Suprapubic skin (tissue), 4 donors: ENCODE results near the gene REPIN1. TPM values are rescaled to one million over a fixed set of nuclear protein-coding genes. Genes with fewer than 3 reads are reported as not detected.
A peak's percentile ranks its signal among the peaks of the same experiment; 100 is the strongest.

ENCODE experiments used
- DNase-seq, 2 donors: peaks; one replicate each; pipeline ENCODE4 v3.0.0-alpha.2; 2019; ENCODE audit warnings: low spot score in 2 of 2
- H3K27ac ChIP-seq: fragments of 200-600 bp; sonication (generic); one replicate; pipeline ENCODE4 v1.5.1; 2019
- H3K27me3 ChIP-seq: fragments of 200-600 bp; sonication (generic); one replicate; pipeline ENCODE4 v1.5.1; 2019
- H3K36me3 ChIP-seq: fragments of 200-600 bp; sonication (generic); one replicate; pipeline ENCODE4 v1.5.1; 2019
- H3K4me1 ChIP-seq: fragments of 200-600 bp; sonication (generic); one replicate; pipeline ENCODE4 v1.5.1; 2019
- H3K4me3 ChIP-seq: fragments of 200-600 bp; sonication (generic); one replicate; pipeline ENCODE4 v1.5.1; 2019; ENCODE audit warnings: mild to moderate bottlenecking
- H3K9me3 ChIP-seq: fragments of 200-600 bp; sonication (generic); one replicate; pipeline ENCODE4 v1.5.1; 2019
- CTCF ChIP-seq, 2 donors: fragments of 200-600 bp in 1 of 2; fragments of 450-650 bp in 1 of 2; sonication (generic) in 1 of 2; IDR thresholded peaks; one replicate each; pipeline ENCODE4 v1.5.1; 2016 to 2019; ENCODE audit warnings: antibody characterized with exemption in 2 of 2, mild to moderate bottlenecking in 1 of 2, moderate library complexity in 1 of 2
- EP300 ChIP-seq: sonication (generic); formaldehyde crosslinking; IDR thresholded peaks from one replicate; pipeline ENCODE4 v1.6.1; 2017; ENCODE audit warnings: antibody characterized with exemption
- POLR2A ChIP-seq, 2 donors: fragments of 450-650 bp; IDR thresholded peaks; one replicate each; pipeline ENCODE4 v1.6.1; 2017; ENCODE audit warnings: antibody characterized with exemption in 2 of 2, mild to moderate bottlenecking in 2 of 2, moderate library complexity in 2 of 2
- POLR2AphosphoS5 ChIP-seq, 3 donors: sonication (generic); formaldehyde crosslinking; IDR thresholded peaks; one replicate each; pipeline ENCODE4 v1.6.1; 2017; ENCODE audit warnings: antibody characterized with exemption in 3 of 3
- WGBS: methylation state at CpG from one replicate; pipeline ENCODE4 v1.1.5; 2018; 5-methylcytosine and 5-hydroxymethylcytosine counted together
- total RNA-seq, 4 donors: library from RNA; depleted of rRNA; stranded (reverse); fragments of >200 nt; gene quantifications; one replicate each; pipeline ENCODE4 v1.1.0, GENCODE V29; 2016

REPIN1 gene
- total RNA-seq, 4 donors from 2014 or later = 56.1 to 75.5 (median 73.7) TPM

- H3K9me3 ChIP-seq = no peaks in the 10 kb centered on the region
- no peak overlapping the region for H3K27ac ChIP-seq
- H3K36me3 ChIP-seq = peaks cover 23% of the 10 kb centered on the region
- H3K4me1 ChIP-seq = peaks cover 37% of the 10 kb centered on the region
- no peaks in the 10 kb centered on the region for H3K27me3 ChIP-seq
- 85% methylated on average over 17 of the region's 22 CpGs for WGBS
- peak; percentile 58 to 74 for DNase-seq
- TF ChIP-seq CTCF (IDR thresholded peaks at IDR 0.05) (no peak), POLR2A (IDR thresholded peaks at IDR 0.05) (no peak), POLR2AphosphoS5 (IDR thresholded peaks at IDR 0.05) (no peak), EP300 (no peak)
- no peak overlapping the region for H3K4me3 ChIP-seq
Observed at GRCh38 chr7:150408393-150409299, 40.0 kb downstream of the REPIN1 start.

GRCh38 chr7:150409300-150410030, 40.8 kb downstream of the REPIN1 start:
- no peaks in the 10 kb centered on the region for H3K27me3 ChIP-seq
- H3K4me3 ChIP-seq = no peak overlapping the region
- DNase-seq = peak; percentile 44 to 45
- no peaks in the 10 kb centered on the region for H3K9me3 ChIP-seq
- WGBS = 86% methylated on average over 10 of the region's 10 CpGs
- TF ChIP-seq EP300 = no peak
- TF ChIP-seq CTCF (IDR thresholded peaks at IDR 0.05) = no peak
- TF ChIP-seq POLR2A (IDR thresholded peaks at IDR 0.05) = no peak
- no peak for TF ChIP-seq POLR2AphosphoS5 (IDR thresholded peaks at IDR 0.05)
- H3K4me1 ChIP-seq = peaks cover 28% of the 10 kb centered on the region
- no peak overlapping the region for H3K27ac ChIP-seq
- H3K36me3 ChIP-seq = peaks cover 23% of the 10 kb centered on the region

GRCh38 chr7:150410131-150410530, 41.5 kb downstream of the REPIN1 start:
- Histone ChIP-seq H3K27ac (no peak overlapping the region), H3K4me3 (no peak overlapping the region), H3K4me1 (peaks cover 24% of the 10 kb centered on the region), H3K27me3 (no peaks in the 10 kb centered on the region), H3K9me3 (no peaks in the 10 kb centered on the region), H3K36me3 (peaks cover 23% of the 10 kb centered on the region)
- DNase-seq = peak; percentile 35 to 68
- TF ChIP-seq POLR2A (IDR thresholded peaks at IDR 0.05) = no peak
- no peak for TF ChIP-seq EP300
- no peak for TF ChIP-seq CTCF (IDR thresholded peaks at IDR 0.05)
- TF ChIP-seq POLR2AphosphoS5 (IDR thresholded peaks at IDR 0.05) = no peak
- 83% methylated on average over 6 of the region's 7 CpGs for WGBS

GRCh38 chr7:150410680-150411346, 42.2 kb downstream of the REPIN1 start:
- H3K4me3 ChIP-seq = no peak overlapping the region
- DNase-seq = peak; percentile 42 to 49
- no peak overlapping the region for H3K27ac ChIP-seq
- H3K36me3 ChIP-seq = peaks cover 23% of the 10 kb centered on the region
- peaks cover 22% of the 10 kb centered on the region for H3K4me1 ChIP-seq
- H3K9me3 ChIP-seq = no peaks in the 10 kb centered on the region
- H3K27me3 ChIP-seq = no peaks in the 10 kb centered on the region
- 61% methylated on average over 10 of the region's 10 CpGs for WGBS
- TF ChIP-seq CTCF (IDR thresholded peaks at IDR 0.05) (no peak), POLR2AphosphoS5 (IDR thresholded peaks at IDR 0.05) (no peak), EP300 (no peak), POLR2A (IDR thresholded peaks at IDR 0.05) (no peak)
